Body of pancreas (tissue), 4 donors: ENCODE data around the gene BSDC1.

Experiments used
- POLR2A ChIP-seq, 3 donors: fragments of 450-650 bp; IDR thresholded peaks; one replicate each; pipeline ENCODE4 v1.6.1; 2016; ENCODE audit warnings: antibody characterized with exemption in 3 of 3, mild to moderate bottlenecking in 2 of 3
- TF ChIP-seq, protein P1 (sequence below), 7 experiments: fragments of 450-650 bp in 4 of 7; fragments of 200-600 bp in 3 of 7; sonication (generic) in 3 of 7; IDR thresholded peaks; one replicate each; pipeline ENCODE4 v1.5.1; 2016 to 2019; ENCODE audit warnings: antibody characterized with exemption in 7 of 7

DNA sequence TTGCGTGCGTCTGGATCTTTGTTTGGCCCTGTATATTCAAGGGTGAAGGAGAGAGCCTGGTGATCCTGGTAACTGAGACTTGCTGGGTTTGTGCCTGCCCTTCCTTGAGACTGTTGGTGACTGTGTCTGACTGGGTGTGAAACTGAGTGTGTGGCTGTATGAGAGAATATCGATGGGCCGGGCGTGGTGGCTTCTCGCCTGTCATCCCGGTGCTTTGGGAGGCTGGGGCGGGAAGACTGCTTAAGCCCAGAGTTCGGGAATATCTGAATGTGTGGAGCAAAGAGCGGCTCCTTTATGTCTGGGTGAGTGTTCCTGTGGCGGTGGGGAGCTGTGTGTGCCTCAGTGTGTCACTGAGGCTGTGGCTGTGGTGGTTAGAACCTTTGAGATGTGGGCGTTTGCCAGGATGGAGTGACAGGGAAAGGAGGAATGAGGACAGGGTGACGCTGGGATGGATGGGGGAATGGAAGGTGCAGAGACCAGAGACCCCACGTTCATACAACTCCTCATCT lies 55.5 kb downstream of the BSDC1 start:
- TF ChIP-seq, protein P1, sequence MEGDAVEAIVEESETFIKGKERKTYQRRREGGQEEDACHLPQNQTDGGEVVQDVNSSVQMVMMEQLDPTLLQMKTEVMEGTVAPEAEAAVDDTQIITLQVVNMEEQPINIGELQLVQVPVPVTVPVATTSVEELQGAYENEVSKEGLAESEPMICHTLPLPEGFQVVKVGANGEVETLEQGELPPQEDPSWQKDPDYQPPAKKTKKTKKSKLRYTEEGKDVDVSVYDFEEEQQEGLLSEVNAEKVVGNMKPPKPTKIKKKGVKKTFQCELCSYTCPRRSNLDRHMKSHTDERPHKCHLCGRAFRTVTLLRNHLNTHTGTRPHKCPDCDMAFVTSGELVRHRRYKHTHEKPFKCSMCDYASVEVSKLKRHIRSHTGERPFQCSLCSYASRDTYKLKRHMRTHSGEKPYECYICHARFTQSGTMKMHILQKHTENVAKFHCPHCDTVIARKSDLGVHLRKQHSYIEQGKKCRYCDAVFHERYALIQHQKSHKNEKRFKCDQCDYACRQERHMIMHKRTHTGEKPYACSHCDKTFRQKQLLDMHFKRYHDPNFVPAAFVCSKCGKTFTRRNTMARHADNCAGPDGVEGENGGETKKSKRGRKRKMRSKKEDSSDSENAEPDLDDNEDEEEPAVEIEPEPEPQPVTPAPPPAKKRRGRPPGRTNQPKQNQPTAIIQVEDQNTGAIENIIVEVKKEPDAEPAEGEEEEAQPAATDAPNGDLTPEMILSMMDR (IDR thresholded peaks at IDR 0.05) = no peak
- no peak for TF ChIP-seq POLR2A (IDR thresholded peaks at IDR 0.05)
